Fibroblast of the aortic adventitia (primary cell): ENCODE results near the gene KRT3. TPM values are rescaled to one million over a fixed set of nuclear protein-coding genes. Genes with fewer than 3 reads are reported as not detected.

Source experiments
- DNase-seq: peaks from one replicate; pipeline ENCODE4 v3.0.0-alpha.2; 2010; ENCODE audit warnings: low read depth
- H3K4me3 ChIP-seq: 2 replicates; pipeline ENCODE4 v1.5.1; 2011; ENCODE audit warnings: low read depth, mild to moderate bottlenecking, control low read depth, low read length, moderate library complexity
- CTCF ChIP-seq: IDR thresholded peaks from 2 replicates; pipeline ENCODE4 v1.5.1; 2011; ENCODE audit warnings: mild to moderate bottlenecking, low read length, control low read depth, inconsistent platforms; ENCODE audit not compliant: insufficient read depth
- total RNA-seq: library from RNA; depleted of rRNA; stranded (reverse); fragments of >200 nt; gene quantifications from 2 replicates; pipeline ENCODE4 v1.2.3, GENCODE V29; 2012; ENCODE audit warnings: low replicate concordance

KRT3 gene
- total RNA-seq, 1 donor = not detected

- no peak for TF ChIP-seq CTCF
- no peak for DNase-seq
- no peak overlapping the region for H3K4me3 ChIP-seq
These were observed 17.4 kb upstream of the KRT3 start for GRCh38 chr12:52813203-52813819.

- TF ChIP-seq CTCF = no peak
- H3K4me3 ChIP-seq = no peak overlapping the region
- DNase-seq = no peak
These were observed 16.8 kb upstream of the KRT3 start for GRCh38 chr12:52812749-52813148.

GRCh38 chr12:52812073-52812400 lies 16.1 kb upstream of the KRT3 start:
- no peak for TF ChIP-seq CTCF
- no peak for DNase-seq
- no peak overlapping the region for H3K4me3 ChIP-seq

GRCh38 chr12:52811191-52812072 lies 15.5 kb upstream of the KRT3 start:
- H3K4me3 ChIP-seq = no peak overlapping the region
- DNase-seq = no peak
- TF ChIP-seq CTCF = no peak

- H3K4me3 ChIP-seq = no peak overlapping the region
- DNase-seq = no peak
- no peak for TF ChIP-seq CTCF
These were observed 14.6 kb upstream of the KRT3 start for GRCh38 chr12:52810554-52810953.

GRCh38 chr12:52809166-52809565 lies 13.2 kb upstream of the KRT3 start:
- no peak for DNase-seq
- H3K4me3 ChIP-seq = no peak overlapping the region
- TF ChIP-seq CTCF = no peak
